ENCODE results near the gene BAX. TPM values are rescaled to one million over a fixed set of nuclear protein-coding genes. Genes with fewer than 3 reads are reported as not detected.

BAX gene
- total RNA-seq, 2 donors from 2014 or later = 53.1 to 104 TPM

- no peak for TF ChIP-seq CTCF (IDR thresholded peaks at IDR 0.05)
- no peak for ATAC-seq (ENCODE audit: insufficient number of reproducible peaks, low FRiP score, low read depth)
- H3K36me3 ChIP-seq = peaks cover 56% of the 10 kb centered on the region
Observed at GRCh38 chr19:48988286-48988685, 33.6 kb downstream of the BAX start.

GRCh38 chr19:48988860-48989259, 34.2 kb downstream of the BAX start:
- no peak for TF ChIP-seq CTCF (IDR thresholded peaks at IDR 0.05)
- Histone ChIP-seq H3K9me3 (no peaks in the 10 kb centered on the region), H3K4me3 (no peak overlapping the region), H3K36me3 (peaks cover 50% of the 10 kb centered on the region), H3K27me3 (replicated peaks; ENCODE audit: insufficient read depth) (no peaks in the 10 kb centered on the region), H3K27ac (no peak overlapping the region), H3K4me1 (ENCODE audit: control insufficient read depth in 1 of 2, low read depth in 2 of 2) (peaks cover 11 to 27% of the 10 kb centered on the region in 2 donors)
- ATAC-seq (ENCODE audit: insufficient number of reproducible peaks, low FRiP score, low read depth) (no peak), DNase-seq (ENCODE audit: low spot score) (no peak)

More at GRCh38 chr19:48988286-48988685, 33.6 kb downstream of the BAX start:
- Histone ChIP-seq H3K27me3 (replicated peaks; ENCODE audit: insufficient read depth) (no peaks in the 10 kb centered on the region), H3K27ac (no peak overlapping the region), H3K9me3 (no peaks in the 10 kb centered on the region), H3K4me1 (ENCODE audit: control insufficient read depth in 1 of 2, low read depth in 2 of 2) (peaks cover 11 to 27% of the 10 kb centered on the region in 2 donors), H3K4me3 (no peak overlapping the region)
- no peak for DNase-seq (ENCODE audit: low spot score)

GRCh38 chr19:48989701-48990291, 35.1 kb downstream of the BAX start:
- Histone ChIP-seq H3K4me1 (ENCODE audit: control insufficient read depth in 1 of 2, low read depth in 2 of 2) (peaks cover 19 to 35% of the 10 kb centered on the region in 2 donors), H3K36me3 (peaks cover 43% of the 10 kb centered on the region), H3K27ac (peak overlapping the region; percentile 26 to 45), H3K9me3 (no peaks in the 10 kb centered on the region), H3K4me3 (no peak overlapping the region), H3K27me3 (replicated peaks; ENCODE audit: insufficient read depth) (no peaks in the 10 kb centered on the region)
- ATAC-seq (ENCODE audit: insufficient number of reproducible peaks, low FRiP score, low read depth) (no peak), DNase-seq (ENCODE audit: low spot score) (no peak)
- no peak for TF ChIP-seq CTCF (IDR thresholded peaks at IDR 0.05)

- H3K27ac ChIP-seq = peak overlapping the region in 1 of 2 donors; percentile 26
- ATAC-seq (ENCODE audit: insufficient number of reproducible peaks, low FRiP score, low read depth) (no peak), DNase-seq (ENCODE audit: low spot score) (no peak)
- no peaks in the 10 kb centered on the region for H3K9me3 ChIP-seq
- TF ChIP-seq CTCF (IDR thresholded peaks at IDR 0.05) = no peak
- no peaks in the 10 kb centered on the region for H3K27me3 ChIP-seq (replicated peaks; ENCODE audit: insufficient read depth)
- H3K36me3 ChIP-seq = peaks cover 37% of the 10 kb centered on the region
- no peak overlapping the region for H3K4me3 ChIP-seq
- H3K4me1 ChIP-seq (ENCODE audit: control insufficient read depth in 1 of 2, low read depth in 2 of 2) = peaks cover 20 to 41% of the 10 kb centered on the region in 2 donors
Observed at GRCh38 chr19:48990400-48990799, 35.7 kb downstream of the BAX start.

- Histone ChIP-seq H3K4me3 (peak overlapping the region; percentile 100), H3K4me1 (ENCODE audit: control insufficient read depth in 1 of 2, low read depth in 2 of 2) (peaks cover 20 to 42% of the 10 kb centered on the region in 2 donors), H3K9me3 (no peaks in the 10 kb centered on the region), H3K27me3 (replicated peaks; ENCODE audit: insufficient read depth) (no peaks in the 10 kb centered on the region), H3K36me3 (peaks cover 30% of the 10 kb centered on the region), H3K27ac (peak overlapping the region in 1 of 2 donors; percentile 100)
- no peak for DNase-seq (ENCODE audit: low spot score)
- ATAC-seq (ENCODE audit: insufficient number of reproducible peaks, low FRiP score, low read depth) = no peak
- no peak for TF ChIP-seq CTCF (IDR thresholded peaks at IDR 0.05)
Observed at GRCh38 chr19:48991011-48991609, 36.4 kb downstream of the BAX start.

All from thoracic aorta (tissue), 2 donors.